H1 (cell line): ENCODE measurements around the gene RRBP1.

Experiments used
- CBX5 ChIP-seq: fragments of 300-800, 300-1000 bp; sonication (generic); IDR thresholded peaks from 2 replicates; pipeline ENCODE4 v1.7.1; 2016; ENCODE audit warnings: antibody characterized with exemption, low read length, low read depth
- EGR1 ChIP-seq: IDR thresholded peaks from 2 replicates; pipeline ENCODE4 v1.6.1; 2011; ENCODE audit warnings: low read depth, low read length, borderline replicate concordance
- EP300 ChIP-seq, 2 experiments: IDR thresholded peaks; 1 replicate in 1 of 2; 2 replicates in 1 of 2; pipeline ENCODE4 v1.6.1; 2011 to 2012; ENCODE audit warnings: low read depth in 2 of 2, low read length in 2 of 2, mild to moderate bottlenecking in 2 of 2, borderline replicate concordance in 1 of 2, inconsistent platforms in 1 of 2, moderate library complexity in 1 of 2
- EZH2 ChIP-seq: fragments of 200-600 bp; sonication (generic); IDR thresholded peaks from 2 replicates; pipeline ENCODE4 v1.7.1; 2012; ENCODE audit warnings: low read depth, mild to moderate bottlenecking, moderate library complexity, low read length, inconsistent platforms; ENCODE audit not compliant: severe bottlenecking
- HDAC2 ChIP-seq, 2 experiments: fragments of 300-600 bp in 1 of 2; sonication (generic) in 1 of 2; IDR thresholded peaks; 2 replicates each; pipeline ENCODE4 v1.6.1; 2011 to 2012; ENCODE audit warnings: low read depth in 2 of 2, low read length in 2 of 2, mild to moderate bottlenecking in 2 of 2, moderate library complexity in 2 of 2, borderline replicate concordance in 1 of 2, inconsistent platforms in 1 of 2
- KDM4A ChIP-seq: IDR thresholded peaks from one replicate; pipeline ENCODE4 v1.7.1; 2012; ENCODE audit warnings: low read depth, mild to moderate bottlenecking, moderate library complexity, low read length, inconsistent platforms; ENCODE audit not compliant: severe bottlenecking
- PHF8 ChIP-seq: fragments of 200-600 bp; sonication (generic); conservative IDR thresholded peaks from 2 replicates; pipeline ENCODE4 v1.7.1; 2012; ENCODE audit warnings: low read depth, mild to moderate bottlenecking, inconsistent platforms, low read length, moderate library complexity
- POLR2A ChIP-seq, 2 experiments: IDR thresholded peaks; 1 replicate in 1 of 2; 2 replicates in 1 of 2; pipeline ENCODE4 v1.6.1; 2011; ENCODE audit warnings: low read depth in 2 of 2, low read length in 2 of 2, mild to moderate bottlenecking in 2 of 2; ENCODE audit errors: control extremely low read depth in 1 of 2
- RFX5 ChIP-seq: IDR thresholded peaks from 2 replicates; pipeline ENCODE4 v1.6.1; 2011; ENCODE audit warnings: low read depth, low read length, improper control_type of control experiment, borderline replicate concordance
- TCF12 ChIP-seq: IDR thresholded peaks from 2 replicates; pipeline ENCODE4 v1.6.1; 2011; ENCODE audit warnings: low read depth, mild to moderate bottlenecking, low read length
- TEAD4 ChIP-seq: IDR thresholded peaks from 2 replicates; pipeline ENCODE4 v1.6.1; 2012; ENCODE audit warnings: low read depth, low read length, inconsistent platforms, mixed read lengths
- TF ChIP-seq, protein P1 (sequence below), 3 experiments: IDR thresholded peaks; 1 replicate in 2 of 3; 2 replicates in 1 of 3; pipeline versions ENCODE4 v1.5.1 to v1.6.1; 2011; ENCODE audit warnings: low read length in 3 of 3, mild to moderate bottlenecking in 3 of 3, inconsistent platforms in 2 of 3, low read depth in 1 of 3, moderate library complexity in 1 of 3; ENCODE audit not compliant: insufficient read depth in 1 of 3; ENCODE audit errors: control extremely low read depth in 1 of 3
- TF ChIP-seq, protein P2 (sequence below): IDR thresholded peaks from 2 replicates; pipeline ENCODE4 v1.6.1; 2011; ENCODE audit warnings: low read length, improper control_type of control experiment

DNA sequence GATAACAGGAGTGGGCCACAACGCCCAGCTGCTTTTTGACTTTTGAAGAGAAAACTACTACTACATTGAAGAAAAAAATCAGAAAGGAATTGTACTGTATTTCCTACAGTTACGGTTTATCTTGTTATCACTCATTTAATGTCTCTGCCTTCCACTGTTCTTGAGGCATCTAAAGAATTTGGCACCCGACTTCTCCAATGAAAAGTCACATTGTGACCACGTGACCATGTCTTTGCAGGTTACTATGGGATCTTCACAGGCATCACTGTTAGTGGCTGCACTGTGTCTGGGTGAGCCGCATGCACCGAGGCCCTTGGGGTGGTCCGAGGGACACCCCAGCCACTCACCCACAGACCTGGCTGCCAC is 26.8 kb downstream of the RRBP1 start:
- TF ChIP-seq HDAC2 (IDR thresholded peaks at IDR 0.05; ENCODE audit: borderline replicate concordance in 1 of 2, low read depth in 2 of 2, low read length in 2 of 2) (no peak), PHF8 (no peak), EP300 (IDR thresholded peaks at IDR 0.05; ENCODE audit: borderline replicate concordance in 1 of 2, low read depth in 2 of 2, low read length in 2 of 2) (no peak), TCF12 (no peak), KDM4A (no peak), POLR2A (IDR thresholded peaks at IDR 0.05; ENCODE audit: control extremely low read depth in 1 of 2, low read depth in 2 of 2, low read length in 2 of 2) (no peak), EZH2 (no peak), CBX5 (no peak), EGR1 (no peak), RFX5 (no peak), TEAD4 (no peak)
- TF ChIP-seq, protein P1, sequence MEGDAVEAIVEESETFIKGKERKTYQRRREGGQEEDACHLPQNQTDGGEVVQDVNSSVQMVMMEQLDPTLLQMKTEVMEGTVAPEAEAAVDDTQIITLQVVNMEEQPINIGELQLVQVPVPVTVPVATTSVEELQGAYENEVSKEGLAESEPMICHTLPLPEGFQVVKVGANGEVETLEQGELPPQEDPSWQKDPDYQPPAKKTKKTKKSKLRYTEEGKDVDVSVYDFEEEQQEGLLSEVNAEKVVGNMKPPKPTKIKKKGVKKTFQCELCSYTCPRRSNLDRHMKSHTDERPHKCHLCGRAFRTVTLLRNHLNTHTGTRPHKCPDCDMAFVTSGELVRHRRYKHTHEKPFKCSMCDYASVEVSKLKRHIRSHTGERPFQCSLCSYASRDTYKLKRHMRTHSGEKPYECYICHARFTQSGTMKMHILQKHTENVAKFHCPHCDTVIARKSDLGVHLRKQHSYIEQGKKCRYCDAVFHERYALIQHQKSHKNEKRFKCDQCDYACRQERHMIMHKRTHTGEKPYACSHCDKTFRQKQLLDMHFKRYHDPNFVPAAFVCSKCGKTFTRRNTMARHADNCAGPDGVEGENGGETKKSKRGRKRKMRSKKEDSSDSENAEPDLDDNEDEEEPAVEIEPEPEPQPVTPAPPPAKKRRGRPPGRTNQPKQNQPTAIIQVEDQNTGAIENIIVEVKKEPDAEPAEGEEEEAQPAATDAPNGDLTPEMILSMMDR (IDR thresholded peaks at IDR 0.05; ENCODE audit: control extremely low read depth in 1 of 3, insufficient read depth in 1 of 3, low read depth in 1 of 3, low read length in 3 of 3) = no peak
- TF ChIP-seq, protein P2, sequence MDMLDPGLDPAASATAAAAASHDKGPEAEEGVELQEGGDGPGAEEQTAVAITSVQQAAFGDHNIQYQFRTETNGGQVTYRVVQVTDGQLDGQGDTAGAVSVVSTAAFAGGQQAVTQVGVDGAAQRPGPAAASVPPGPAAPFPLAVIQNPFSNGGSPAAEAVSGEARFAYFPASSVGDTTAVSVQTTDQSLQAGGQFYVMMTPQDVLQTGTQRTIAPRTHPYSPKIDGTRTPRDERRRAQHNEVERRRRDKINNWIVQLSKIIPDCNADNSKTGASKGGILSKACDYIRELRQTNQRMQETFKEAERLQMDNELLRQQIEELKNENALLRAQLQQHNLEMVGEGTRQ = peak; percentile 55; the same call in 1 of the 2 replicates
